Cerebellar cortex (tissue), 1 donor: ENCODE data around the gene FAM171A2.
"Not testable (repeated sequence)": the region's sequence is repeated elsewhere in the genome, so short reads cannot be mapped to it uniquely, and the experiment has no call there.

ENCODE experiments used
- DNase-seq: peaks from one replicate; pipeline ENCODE4 v3.0.0-alpha.2; 2015; ENCODE audit warnings: low spot score

Gene FAM171A2

DNA sequence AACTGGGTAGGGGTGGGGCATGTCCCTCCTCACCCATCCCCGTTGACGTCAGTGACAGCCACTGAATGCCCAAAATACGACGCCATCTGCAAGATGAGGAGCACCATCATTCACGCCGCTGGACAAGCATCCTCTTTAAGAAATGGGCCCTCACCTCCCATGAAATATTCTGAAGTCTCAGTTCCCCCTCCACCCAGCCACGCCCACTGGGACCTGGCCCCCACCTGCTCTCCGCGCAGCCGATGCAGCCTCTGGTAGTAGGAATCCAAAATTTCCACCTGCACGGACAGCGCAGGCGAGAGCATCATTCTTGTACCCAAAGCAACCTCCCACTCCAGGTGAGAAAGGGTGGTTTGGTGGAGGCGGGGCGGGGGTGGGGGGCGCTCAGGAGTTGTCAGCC is 20.2 kb upstream of the FAM171A2 start:
- DNase-seq, result no peak

DNA sequence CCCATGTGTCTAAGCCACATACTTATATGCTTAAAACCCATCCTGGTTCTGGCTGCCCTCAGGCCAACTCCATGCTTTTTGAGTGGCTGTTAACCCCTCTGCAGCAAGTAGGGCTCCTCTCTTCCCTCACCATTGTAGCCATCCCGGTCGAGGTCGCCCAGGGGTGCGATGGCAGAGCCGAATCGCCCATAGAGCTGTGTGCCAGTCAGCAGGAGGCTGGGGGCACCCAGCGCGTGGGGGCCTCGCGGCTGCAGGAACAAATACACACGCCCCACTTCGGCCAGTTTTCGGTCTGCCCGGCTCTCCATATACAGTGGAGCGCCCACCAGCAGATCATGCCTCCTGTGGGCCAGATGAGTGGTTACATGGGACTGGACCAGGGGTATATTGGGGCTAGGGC is 19.7 kb upstream of the FAM171A2 start:
- DNase-seq, result no peak

DNA sequence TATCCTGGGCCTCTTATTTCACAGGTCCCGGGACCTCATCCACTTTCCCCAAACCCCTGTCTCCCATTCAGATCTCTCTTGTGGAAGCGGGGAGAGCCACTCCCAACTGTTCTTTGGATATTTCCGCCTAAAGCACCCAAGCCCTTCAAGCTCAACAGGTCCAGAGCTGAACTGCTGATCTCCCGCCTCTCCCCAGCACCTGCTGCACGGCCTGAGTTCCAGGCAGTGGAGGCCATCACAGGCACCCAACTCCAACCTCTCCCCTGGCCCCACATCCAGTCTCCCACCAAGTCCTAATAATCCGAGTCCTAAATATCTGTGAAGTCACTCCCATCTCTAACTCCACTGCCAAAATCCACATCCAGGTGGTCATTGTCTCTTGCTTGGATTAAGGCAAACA is 19.3 kb upstream of the FAM171A2 start:
- DNase-seq, result no peak

DNA sequence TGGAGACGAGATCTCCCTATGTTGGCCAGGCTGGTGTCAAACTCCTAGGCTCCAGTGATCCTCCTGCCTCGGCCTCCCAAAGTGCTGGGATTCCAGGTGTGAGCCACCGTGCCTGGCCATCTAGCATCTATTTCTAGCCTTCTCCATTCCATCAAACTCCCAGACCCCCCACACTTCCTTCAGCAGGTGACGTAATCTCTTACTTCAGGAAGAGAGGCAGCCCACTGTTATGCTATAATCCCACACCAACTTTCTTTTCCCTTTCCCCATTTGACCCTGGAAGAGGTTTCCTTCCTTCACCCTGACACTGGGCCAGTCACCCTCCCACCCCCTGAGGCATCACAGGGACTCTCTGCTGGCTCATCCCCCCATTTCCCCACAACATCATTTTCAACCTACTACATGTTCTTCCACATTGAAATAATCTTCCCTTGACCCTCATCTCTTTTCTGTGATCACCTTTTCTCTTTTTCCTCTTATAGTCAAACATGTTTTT is 18.2 kb upstream of the FAM171A2 start:
- DNase-seq, result no peak

DNA sequence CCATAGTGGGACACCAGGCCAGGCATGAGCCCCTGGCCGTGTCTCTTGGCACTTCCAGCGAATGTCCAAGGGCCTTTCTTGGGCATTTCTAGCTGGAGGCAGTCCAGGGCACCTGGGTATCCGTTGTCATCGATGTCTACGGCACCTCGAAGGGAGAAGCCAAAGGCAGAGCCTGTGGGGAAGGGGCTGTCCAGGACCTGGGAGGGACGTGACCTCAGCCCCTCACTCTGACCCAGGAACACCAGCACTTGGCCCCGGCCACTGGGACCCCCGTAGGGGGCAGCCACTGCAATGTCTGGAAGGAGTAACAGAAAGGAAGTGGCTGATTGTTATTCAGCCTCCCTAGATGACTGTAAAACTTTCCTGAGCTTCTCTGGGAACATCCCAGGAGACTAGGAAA is 17.1 kb upstream of the FAM171A2 start:
- no peak for DNase-seq

DNA sequence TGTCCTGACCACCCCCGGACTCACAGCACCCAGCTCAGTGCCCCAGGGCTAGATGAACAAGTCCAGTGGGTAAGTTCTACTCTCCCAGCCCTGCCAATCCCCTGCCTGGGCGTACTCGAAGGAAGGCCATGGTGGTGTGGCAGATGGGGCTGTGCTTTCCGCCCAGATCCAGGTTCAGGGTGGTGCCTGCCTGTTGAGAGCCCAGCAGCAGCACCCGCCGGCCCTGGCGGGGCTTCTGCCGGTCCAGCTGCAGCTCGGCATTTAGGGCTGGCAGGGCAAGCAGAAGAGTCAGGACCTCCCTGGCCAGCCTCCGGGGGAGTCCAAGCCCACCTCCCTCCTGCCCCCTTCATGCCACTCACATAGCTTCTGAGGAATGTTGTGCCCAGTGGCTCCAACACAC is 16.2 kb upstream of the FAM171A2 start:
- no peak for DNase-seq

DNA sequence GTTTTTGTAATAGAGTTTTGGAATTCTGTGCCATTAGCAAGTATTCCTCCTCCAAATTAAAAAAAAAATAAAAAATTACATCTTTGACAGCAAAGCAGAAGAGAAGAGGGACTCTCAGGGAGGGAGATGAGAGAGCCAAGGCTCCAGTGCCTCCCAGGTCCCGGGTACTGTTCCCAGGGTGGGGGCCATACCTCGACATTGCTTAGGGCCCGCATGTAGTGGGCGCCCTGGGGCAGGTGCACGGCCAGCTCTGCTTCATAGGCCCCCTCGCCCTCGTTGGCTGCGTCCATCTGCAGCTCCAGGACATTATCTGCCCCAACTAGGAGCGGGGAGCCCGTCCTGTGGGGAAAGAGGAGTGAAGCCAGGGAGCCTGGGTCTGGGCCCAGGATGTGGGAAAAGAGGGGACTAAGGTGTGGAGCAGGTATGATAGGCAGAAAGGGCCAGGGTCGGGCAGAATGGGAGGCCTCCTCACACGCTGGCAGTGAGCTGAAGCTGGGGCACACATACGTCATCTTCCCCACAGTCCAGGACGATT is 14.6 kb upstream of the FAM171A2 start:
- DNase-seq, result no peak

DNA sequence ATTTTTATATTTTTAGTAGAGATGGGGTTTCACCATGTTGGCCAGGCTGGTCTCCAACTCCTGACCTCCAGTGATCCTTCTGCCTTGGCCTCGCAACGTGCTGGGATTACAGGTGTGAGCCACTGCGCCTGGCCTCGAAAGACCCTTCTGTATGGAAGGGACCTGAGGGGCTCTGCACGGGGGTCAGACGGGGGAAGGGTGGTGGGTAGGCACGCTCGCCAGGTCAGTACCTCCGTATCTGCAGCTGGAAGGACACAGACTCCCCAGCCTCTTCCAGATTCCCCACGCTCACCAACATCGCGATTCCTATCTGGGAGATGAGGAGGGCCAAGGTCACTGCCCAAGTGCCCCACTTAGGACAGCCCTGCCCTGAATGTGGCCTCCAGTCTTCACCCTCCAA is 13.1 kb upstream of the FAM171A2 start:
- DNase-seq, result no peak

DNA sequence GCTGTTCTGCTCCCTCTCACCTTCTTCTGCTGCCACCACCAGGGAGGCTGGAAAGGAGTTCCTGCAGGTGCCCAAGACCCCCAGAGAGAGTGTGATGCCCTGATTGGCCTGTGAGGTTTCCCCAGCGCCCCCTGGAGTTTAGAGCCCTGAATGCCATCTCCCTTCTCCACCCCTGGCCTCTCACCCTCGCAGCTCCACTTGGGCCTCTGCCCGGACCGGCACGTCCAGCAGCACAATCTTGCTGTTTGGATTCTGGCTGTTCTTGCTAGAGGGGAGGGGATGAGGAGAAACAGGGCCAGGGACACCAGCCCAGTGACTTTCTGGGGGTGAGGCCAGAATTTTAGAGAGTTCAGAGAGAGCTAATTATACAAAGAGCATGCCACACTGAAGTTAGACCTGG is 12.5 kb upstream of the FAM171A2 start:
- no peak for DNase-seq

DNA sequence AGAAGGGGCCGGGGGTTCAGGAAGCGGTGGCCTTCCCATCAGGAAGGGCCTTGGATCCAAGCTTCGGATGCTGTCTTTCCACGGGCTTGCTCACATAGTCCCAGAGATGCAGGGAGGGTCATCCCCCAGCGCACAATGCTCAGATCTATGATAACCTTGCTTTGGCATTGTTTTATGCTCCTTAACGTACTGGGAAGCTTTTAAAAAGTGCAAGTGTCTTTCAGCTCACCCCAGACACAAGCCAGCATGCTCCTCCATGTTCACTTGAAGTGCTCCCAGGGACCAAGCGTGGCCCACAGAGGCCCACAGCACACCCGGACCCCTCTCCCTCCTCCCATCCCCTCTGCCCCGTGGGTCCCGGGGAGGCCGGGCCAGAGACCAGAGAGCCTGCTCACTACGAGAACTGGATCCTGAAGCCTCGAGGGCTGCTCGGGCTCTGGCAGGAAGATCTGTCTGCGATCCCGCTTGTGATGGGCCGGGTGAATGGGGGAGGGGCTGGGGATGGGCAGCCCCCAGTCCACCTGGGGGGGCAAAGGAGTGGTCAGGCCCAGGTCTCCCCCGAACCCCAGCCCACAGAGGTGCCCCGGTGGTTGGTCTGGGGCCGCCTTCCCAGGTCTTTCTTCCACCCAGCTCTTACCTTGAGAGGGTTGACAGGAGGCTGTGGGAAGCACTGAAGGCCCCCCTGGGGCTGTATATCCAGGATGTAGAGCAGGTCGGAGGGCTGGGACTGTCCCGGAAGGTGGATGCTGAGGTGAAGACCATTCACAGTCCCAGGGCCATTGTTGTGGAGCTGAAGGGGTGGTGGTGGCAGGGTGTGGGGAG is 11.8 kb upstream of the FAM171A2 start:
- no peak for DNase-seq

DNA sequence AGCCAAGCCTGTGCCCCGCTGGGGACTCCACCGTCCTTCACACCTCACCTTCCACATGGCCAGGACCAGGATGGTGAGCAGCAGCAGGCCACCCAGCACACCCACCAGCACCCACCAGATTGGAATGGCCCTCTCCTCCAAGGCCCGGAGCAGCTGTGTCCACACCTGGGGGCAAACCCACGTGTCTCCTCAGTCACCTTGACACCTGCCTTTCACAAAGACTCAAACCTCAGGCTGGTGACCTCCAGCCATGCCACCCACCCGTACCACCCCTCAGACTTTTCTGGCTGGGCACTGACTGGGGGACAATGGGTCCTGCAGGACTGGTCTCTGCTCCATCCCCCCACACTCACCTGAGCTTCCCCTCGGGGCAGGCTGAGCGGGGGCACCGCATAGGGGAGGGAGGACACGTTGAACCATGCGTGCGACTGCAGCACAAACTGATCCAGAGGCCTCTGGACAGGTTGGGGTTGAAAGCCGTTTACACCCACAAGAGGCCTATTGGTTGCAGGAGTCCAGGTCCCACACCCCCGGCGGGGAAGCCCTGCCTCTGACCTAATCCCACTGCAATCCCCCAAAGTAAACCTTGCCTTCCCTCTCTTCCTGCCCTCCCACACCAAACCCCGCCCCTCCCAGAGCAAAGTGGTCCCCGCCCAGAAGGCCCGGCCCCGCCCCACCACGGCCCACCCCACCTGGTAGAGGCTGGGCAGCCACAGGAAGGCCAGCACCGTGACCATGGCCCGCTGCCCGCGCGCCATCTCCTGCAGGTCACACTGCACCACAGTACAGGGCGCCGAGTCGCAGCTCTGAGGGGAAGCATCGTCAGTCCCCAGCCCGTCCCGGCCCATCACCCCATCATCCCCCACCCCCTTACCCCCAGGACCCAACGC is 10.9 kb upstream of the FAM171A2 start:
- no peak for DNase-seq

DNA sequence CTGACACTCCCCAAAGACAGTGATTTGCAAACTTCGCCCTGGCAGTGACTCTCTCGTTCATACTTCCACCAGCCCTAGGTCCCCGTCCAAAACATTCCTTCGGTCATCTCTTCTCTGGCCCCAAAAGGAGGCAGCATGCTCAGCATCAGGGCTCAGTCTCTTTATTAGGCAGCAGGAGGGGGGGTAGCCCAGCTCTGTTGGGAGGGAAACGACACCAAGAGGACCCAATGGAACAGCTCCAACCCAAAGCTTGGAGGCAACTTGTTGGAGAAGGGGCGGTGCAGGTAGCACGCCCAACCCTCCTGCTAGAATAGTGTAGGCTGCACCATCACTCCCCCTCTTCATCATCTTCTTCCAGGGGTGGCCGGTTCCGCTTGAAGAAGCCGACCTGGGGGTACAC is 8.4 kb upstream of the FAM171A2 start:
- DNase-seq, result no peak

DNA sequence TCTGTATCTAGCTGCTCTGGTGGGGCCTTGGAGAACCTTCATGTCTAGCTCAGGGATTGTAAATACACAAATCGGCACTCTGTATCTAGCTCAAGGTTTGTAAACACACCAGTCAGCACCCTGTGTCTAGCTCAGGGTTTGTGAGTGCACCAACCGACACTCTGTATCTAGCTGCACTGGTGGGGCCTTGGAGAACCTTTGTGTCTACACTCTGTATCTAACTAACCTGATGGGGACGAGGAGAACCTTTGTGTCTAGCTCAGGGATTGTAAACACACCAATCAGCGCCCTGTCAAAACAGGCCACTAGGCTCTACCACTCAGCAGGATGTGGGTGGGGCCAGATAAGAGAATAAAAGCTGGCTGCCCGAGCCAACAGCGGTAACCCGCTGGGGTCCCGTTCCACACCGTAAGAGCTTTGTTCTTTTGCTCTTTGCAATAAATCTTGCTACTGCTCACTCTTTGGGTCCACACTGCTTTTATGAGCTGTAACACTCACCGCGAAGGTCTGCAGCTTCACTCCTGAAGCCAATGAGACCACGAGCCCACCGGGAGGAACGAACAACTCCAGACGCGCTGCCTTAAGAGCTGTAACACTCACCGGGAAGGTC is 5.9 kb upstream of the FAM171A2 start:
- DNase-seq, result not testable (repeated sequence)

DNA sequence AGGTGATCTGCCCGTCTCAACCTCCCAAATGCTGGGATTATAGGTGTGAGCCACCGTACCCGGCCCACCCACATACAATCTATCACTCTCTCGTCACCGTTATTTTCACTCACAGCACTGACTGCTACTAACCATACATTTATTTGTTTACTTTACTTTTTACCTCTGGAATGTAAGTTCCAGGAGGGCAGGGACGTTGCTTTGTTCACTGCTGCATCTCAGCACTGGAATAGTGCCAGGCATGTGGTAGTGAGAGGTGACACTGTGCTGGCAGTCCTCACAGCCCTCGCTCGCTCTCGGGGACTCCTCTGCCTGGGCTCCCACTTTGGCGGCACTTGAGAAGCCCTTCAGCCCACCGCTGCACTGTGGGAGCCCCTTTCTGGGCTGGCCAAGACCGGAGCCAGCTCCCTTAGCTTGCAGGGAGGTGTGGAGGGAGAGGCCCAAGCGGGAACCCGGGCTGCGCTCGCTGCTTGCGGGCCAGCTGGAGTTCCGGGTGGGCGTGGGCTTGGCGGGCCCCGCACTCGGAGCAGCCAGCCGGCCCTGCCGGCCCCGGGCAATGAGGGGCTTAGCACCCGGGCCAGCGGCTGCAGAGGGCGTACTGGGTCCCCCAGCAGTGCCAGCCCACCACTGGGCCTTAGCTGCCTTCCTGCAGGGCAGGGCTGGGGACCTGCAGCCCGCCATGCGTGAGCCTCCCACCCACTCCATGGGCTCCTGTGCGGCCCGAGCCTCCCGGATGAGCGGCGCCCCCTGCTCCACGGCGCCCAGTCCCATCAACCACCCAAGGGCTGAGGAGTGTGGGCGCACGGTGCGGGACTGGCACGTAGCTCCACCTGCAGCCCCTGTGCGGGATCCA is 5.0 kb upstream of the FAM171A2 start:
- DNase-seq, result not testable (repeated sequence)

DNA sequence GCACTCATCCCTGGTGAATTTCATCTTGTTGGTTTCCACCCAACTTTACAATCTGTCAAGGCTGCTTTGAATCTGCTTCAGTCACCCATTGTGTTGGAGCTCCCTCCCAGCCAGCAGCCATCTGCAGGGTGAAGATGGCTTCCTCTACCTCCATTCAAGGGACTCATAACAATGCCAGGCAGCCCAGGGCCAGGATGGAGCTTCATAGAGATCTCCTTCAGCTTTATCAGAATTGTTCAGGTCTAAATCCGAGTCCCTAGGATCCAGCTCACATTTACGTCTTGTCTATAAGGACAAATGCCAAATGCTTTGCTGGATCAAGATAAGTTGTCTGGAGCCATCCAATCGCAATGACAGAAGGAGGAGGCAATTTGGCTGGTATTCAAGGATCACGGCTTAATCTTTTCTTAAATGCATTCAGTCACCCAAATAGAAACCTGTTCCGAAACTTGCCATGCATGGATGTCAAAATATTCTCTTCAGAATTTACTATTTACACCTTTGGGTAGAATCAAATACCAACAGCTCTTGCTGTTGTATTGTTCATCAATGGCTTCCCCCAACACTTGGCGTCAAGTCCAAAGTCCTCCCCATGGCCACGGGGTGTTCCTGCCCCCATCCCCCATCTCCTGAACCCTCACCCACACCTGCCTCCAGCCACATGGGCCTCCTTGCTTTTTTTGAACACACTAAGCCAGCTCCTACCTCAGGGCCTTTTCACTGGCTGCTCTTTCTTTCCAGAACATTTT is 3.8 kb upstream of the FAM171A2 start:
- DNase-seq, result peak; percentile 91

DNA sequence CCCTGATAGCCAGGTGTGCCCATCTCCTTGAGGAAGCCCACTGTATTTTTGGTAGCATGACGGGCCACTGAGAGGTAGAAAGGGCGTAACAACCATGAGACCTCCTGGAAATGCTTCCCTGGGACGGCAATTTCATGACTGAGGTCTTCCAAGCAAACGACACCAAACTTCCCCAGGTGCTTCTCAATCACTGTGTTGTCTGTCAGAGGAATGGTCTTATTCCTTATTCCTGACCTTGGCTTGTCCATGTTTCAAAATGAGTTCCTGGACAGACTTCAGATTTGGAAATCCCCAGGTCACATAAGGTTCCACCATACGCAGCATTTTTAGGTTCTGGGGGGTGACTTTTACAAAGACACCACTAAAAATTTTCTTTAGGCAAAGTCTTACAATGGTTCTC is 1.4 kb upstream of the FAM171A2 start:
- not testable (repeated sequence) for DNase-seq

DNA sequence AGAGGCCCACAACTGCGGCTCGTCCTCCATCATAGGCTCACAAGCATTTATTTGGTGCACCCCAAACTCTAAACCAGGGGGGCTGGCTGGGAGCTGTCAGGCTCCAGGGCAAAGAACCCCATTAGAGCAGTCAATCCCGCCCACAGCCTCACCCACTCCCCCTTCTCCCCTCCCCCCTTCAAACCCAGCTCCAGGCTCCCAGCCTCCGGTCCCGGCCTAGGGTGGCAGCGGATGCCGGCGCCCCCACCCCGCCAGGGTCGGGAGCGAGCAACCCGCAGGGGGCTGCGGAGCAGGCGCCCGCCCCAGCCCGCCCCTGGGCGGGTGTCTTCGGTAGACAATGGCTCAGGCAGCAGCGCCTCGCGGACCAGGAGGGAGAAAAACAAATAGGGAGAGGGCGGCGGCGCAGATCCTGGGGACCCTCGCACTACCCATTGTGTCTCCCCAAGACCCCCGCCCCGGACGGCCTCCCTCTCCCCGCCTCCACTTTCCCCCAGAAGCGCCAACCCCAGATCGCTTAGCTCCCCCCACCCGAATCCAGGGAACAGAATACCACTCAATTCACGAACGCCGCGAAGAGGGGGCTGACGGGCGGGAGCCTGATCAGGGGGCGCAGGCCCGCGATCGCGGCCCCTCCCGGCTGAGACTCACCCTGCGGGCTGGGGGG is 572 bp downstream of the FAM171A2 start:
- no peak for DNase-seq

DNA sequence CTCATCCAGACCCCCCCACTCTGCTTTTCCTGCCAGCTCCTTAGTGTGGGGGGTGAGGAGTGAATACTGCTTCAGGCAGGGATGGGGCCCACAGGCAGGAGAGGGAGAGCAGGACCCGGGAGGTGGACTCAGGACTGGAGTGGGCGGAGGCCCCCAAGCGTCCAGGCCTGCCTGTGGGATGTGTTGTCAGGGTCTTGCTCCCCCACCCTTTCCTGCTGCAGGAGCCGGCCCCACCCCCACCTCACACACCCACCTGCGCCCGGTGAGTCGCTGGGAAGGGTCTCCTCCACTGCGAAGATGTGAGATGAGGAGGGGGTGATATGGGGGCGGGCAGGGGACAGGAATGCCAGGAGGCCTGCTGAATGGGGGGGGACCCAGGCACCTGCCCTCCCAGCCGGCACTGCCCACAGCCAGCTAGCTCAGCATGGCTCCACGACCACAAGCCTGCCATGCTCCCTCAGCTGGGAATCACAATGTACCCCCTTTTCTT is 1.1 kb downstream of the FAM171A2 start:
- no peak for DNase-seq

DNA sequence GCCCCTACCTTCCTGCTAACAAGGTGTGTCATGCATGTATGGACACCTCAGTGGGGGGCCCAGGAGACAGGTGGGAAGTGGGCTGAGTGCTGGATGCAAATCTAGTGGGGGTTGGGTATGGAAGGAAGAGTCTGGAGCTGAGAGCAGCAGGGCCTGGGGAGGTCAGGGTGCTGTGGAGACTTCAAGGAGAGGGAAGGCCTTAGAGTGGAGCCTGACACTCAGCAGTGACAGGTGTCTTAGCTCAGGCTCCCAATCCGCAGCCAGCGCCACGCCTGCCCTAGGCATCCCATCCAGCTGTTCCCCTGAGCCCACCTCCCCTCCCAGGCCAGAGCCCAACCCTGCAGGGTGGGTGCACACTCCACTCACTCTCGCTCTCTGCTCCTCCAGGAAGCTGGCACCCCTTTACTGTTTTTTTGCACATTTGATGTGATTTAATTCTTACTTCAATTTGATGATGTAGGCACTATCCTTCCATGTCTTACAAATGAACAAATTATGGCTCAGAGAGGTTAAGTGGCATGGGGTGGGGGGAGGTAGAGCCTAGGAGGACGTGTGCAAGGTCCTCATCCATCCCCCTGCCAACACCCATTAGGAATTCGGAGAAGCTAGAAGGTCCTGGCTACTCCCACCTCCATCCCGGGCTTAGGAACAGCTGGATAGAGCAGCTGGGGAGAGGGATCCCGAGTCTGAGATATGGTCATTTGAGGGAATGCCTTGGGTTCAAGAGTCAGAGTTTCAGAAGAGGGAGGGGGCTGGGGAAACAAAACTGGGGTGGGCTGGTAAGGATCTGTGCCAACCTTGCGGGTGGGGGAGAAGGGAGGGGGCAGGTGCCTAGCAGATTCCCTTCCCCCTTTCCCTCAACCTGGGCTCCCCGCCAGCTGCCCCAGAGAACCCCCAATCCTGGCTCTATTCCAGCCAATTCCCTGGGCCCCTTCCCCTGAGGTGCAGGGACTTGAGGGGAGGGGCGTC is 2.1 kb downstream of the FAM171A2 start:
- DNase-seq, result no peak
